A673 (cell line): ENCODE data around the gene IFI44. TPM values are rescaled to one million over a fixed set of nuclear protein-coding genes. Genes with fewer than 3 reads are reported as not detected.

Experiments used
- BruUV-seq: library from RNA; stranded (reverse); fragments of 400-500 nt; replicated peaks from 2 replicates; lab custom pipeline; 2021; lab: Mats Ljungman, UMichigan
- CTCF ChIA-PET: fragments of 300-600 bp; sonication (Branson Sonifier 250); formaldehyde crosslinking; loops from one replicate; lab custom pipeline; 2022; ENCODE audit warnings: antibody characterized with exemption; lab: Charles Lee
- POLR2A ChIA-PET: fragments of 300-600 bp; sonication (Branson Sonifier 250); formaldehyde crosslinking; loops from one replicate; lab custom pipeline; 2022; ENCODE audit warnings: antibody characterized with exemption; ENCODE audit not compliant: low non-redundant PET; lab: Charles Lee
- DNase-seq: peaks from one replicate; pipeline ENCODE4 v3.0.0-alpha.2; 2015; ENCODE audit warnings: low spot score
- H3K27ac ChIP-seq: fragments of 200-600 bp; sonication (generic); 2 replicates; pipeline ENCODE4 v1.5.1; 2016; ENCODE audit warnings: mixed run types, low read depth, mild to moderate bottlenecking, mixed read lengths, antibody characterized with exemption, low read length; ENCODE audit not compliant: poor library complexity, severe bottlenecking
- H3K27me3 ChIP-seq: fragments of 200-600 bp; sonication (generic); replicated peaks from 2 replicates; pipeline ENCODE4 v1.6.1; 2017; ENCODE audit warnings: mixed run types, low read depth, mild to moderate bottlenecking, mixed read lengths, antibody characterized with exemption, low read length; ENCODE audit not compliant: insufficient read depth, poor library complexity
- H3K36me3 ChIP-seq: fragments of 200-600 bp; sonication (generic); 2 replicates; pipeline ENCODE4 v1.6.1; 2016; ENCODE audit warnings: mixed run types, mild to moderate bottlenecking, mixed read lengths, antibody characterized with exemption, low read length; ENCODE audit not compliant: insufficient read depth, poor library complexity, severe bottlenecking
- H3K4me1 ChIP-seq: fragments of 200-600 bp; sonication (generic); 2 replicates; pipeline ENCODE4 v1.6.1; 2017; ENCODE audit warnings: mixed run types, mild to moderate bottlenecking, mixed read lengths, antibody characterized with exemption, low read length; ENCODE audit not compliant: insufficient read depth, poor library complexity, severe bottlenecking
- H3K4me3 ChIP-seq: fragments of 200-600 bp; sonication (generic); 2 replicates; pipeline ENCODE4 v1.5.1; 2016; ENCODE audit warnings: low read depth, mixed run types, mild to moderate bottlenecking, mixed read lengths, low read length; ENCODE audit not compliant: poor library complexity, severe bottlenecking
- H3K9me3 ChIP-seq: fragments of 200-600 bp; sonication (generic); 2 replicates; pipeline ENCODE4 v1.6.1; 2016; ENCODE audit warnings: mixed run types, low read depth, mild to moderate bottlenecking, mixed read lengths, antibody characterized with exemption, low read length; ENCODE audit not compliant: poor library complexity, severe bottlenecking
- CTCF ChIP-seq: fragments of 300-800, 200-600 bp; sonication (generic); conservative IDR thresholded peaks from 2 replicates; pipeline ENCODE4 v1.5.1; 2017; ENCODE audit warnings: low read depth, mild to moderate bottlenecking, antibody characterized with exemption, low read length, moderate library complexity, mixed read lengths
- EZH2 ChIP-seq: fragments of 200-600 bp; sonication (generic); IDR thresholded peaks from 2 replicates; pipeline ENCODE4 v1.6.1; 2017; ENCODE audit warnings: borderline replicate concordance, low read depth, mild to moderate bottlenecking, mixed read lengths, antibody characterized with exemption, low read length; ENCODE audit not compliant: poor library complexity, severe bottlenecking
- intact Hi-C: fragments of 100-400 bp; cut with micrococcal nuclease; formaldehyde crosslinking; loops from one replicate; pipeline ENCODE4 v1.10.0; 2022; ENCODE audit not compliant: unreplicated experiment
- total RNA-seq: library from RNA; stranded (reverse); gene quantifications from 2 replicates; pipeline ENCODE4 v1.2.3, GENCODE V29; 2021

Gene IFI44
- total RNA-seq, 1 experiment from 2014 or later, result 29.0 TPM

- DNase-seq, result no peak
- POLR2A ChIA-PET, result no interaction called here
- no TSS peak for BruUV-seq
- TF ChIP-seq CTCF, result no peak
- TF ChIP-seq EZH2, result no peak
- intact Hi-C loops, result no loop called here
- H3K36me3 ChIP-seq, result no peaks in the 10 kb centered on the region
- no peak overlapping the region for H3K4me3 ChIP-seq
- no peaks in the 10 kb centered on the region for H3K9me3 ChIP-seq
- no peaks in the 10 kb centered on the region for H3K27me3 ChIP-seq
- H3K4me1 ChIP-seq, result no peaks in the 10 kb centered on the region
- no peak overlapping the region for H3K27ac ChIP-seq
- CTCF ChIA-PET, result no interaction called here
Observed at GRCh38 chr1:78703806-78704205, 54.2 kb downstream of the IFI44 start.

- intact Hi-C loops, result no loop called here
- TF ChIP-seq EZH2 (no peak), CTCF (no peak)
- no peak for DNase-seq
- ChIA-PET CTCF (no interaction called here), POLR2A (no interaction called here)
- Histone ChIP-seq H3K9me3 (no peaks in the 10 kb centered on the region), H3K36me3 (no peaks in the 10 kb centered on the region), H3K4me3 (no peak overlapping the region), H3K4me1 (no peaks in the 10 kb centered on the region), H3K27ac (no peak overlapping the region), H3K27me3 (no peaks in the 10 kb centered on the region)
- no TSS peak for BruUV-seq
Observed at GRCh38 chr1:78712467-78713051, 62.9 kb downstream of the IFI44 start.

GRCh38 chr1:78713297-78713696, 63.7 kb downstream of the IFI44 start:
- H3K27ac ChIP-seq, result no peak overlapping the region
- no TSS peak for BruUV-seq
- TF ChIP-seq CTCF (no peak), EZH2 (no peak)
- H3K4me1 ChIP-seq, result no peaks in the 10 kb centered on the region
- POLR2A ChIA-PET, result no interaction called here
- no peaks in the 10 kb centered on the region for H3K36me3 ChIP-seq
- H3K4me3 ChIP-seq, result no peak overlapping the region
- CTCF ChIA-PET, result no interaction called here
- DNase-seq, result no peak
- H3K27me3 ChIP-seq, result no peaks in the 10 kb centered on the region
- intact Hi-C loops, result no loop called here
- no peaks in the 10 kb centered on the region for H3K9me3 ChIP-seq

Other genes starting within 250 kb of the IFI44 start
- 0.81 and 1.5 TPM in 2 replicates for gene PTGFR, start 158.9 kb upstream of the IFI44 start, total RNA-seq
- 7.5 and 8.5 TPM in 2 replicates for gene IFI44L, start 29.4 kb upstream of the IFI44 start, total RNA-seq